K562 (cell line): ENCODE measurements around the gene AFF3. TPM values are rescaled to one million over a fixed set of nuclear protein-coding genes. Genes with fewer than 3 reads are reported as not detected.
A peak's percentile ranks its signal among the peaks of the same experiment; 100 is the strongest.

Experiments
- ATAC-seq: fragments of 200-7000 bp; cut with Tn5 transposase; 3 replicates; pipeline ENCODE4 v1.9.1; 2020; ENCODE audit warnings: moderate library complexity
- BruUV-seq: library from RNA; stranded (reverse); fragments of 400-500 nt; replicated peaks from 2 replicates; lab custom pipeline; 2021; lab: Mats Ljungman, UMichigan
- CTCF ChIA-PET: fragments of 300-600 bp; formaldehyde crosslinking; extraction: SDS; loops from one replicate; lab custom pipeline; 2021; ENCODE audit warnings: low intra/inter-chr PET ratio; lab: Yijun Ruan, JAX
- POLR2A ChIA-PET: fragments of 300-600, 350-650 bp; sonication (Branson Sonifier 250); formaldehyde crosslinking; extraction: SDS; loops from one replicate; lab custom pipeline; 2021; ENCODE audit warnings: antibody characterized with exemption, inconsistent platforms; lab: Yijun Ruan, JAX
- DNase-seq, 4 experiments: peaks; one replicate each; pipeline versions ENCODE4 v3.0.0 to v3.0.0-alpha.2; 2011 to 2018; ENCODE audit warnings: low spot score in 3 of 4, mixed read lengths in 3 of 4; ENCODE audit errors: extremely low read depth in 1 of 4
- FAIRE-seq: peaks from 2 replicates; lab custom pipeline; 2011; peaks lifted over from hg19 to GRCh38; lab: Jason Lieb, UNC
- H2AFZ ChIP-seq: 2 replicates; pipeline ENCODE4 v1.6.0; 2011; ENCODE audit warnings: low read depth, low read length, control low read depth, inconsistent platforms
- H3K27ac ChIP-seq: fragments of 200-600 bp; 3 replicates; pipeline ENCODE4 v1.8.0; 2011; ENCODE audit warnings: low read depth, mild to moderate bottlenecking, control low read depth, inconsistent platforms, low read length, moderate library complexity, mixed read lengths; ENCODE audit errors: extremely low read depth
- H3K27me3 ChIP-seq, 2 experiments: fragments of 300-600 bp in 1 of 2; 2 replicates in 1 of 2; 3 replicates in 1 of 2; pipeline versions ENCODE4 v1.6.0 to v1.8.0; 2011; ENCODE audit warnings: inconsistent platforms in 2 of 2, low read length in 2 of 2, mild to moderate bottlenecking in 1 of 2, mixed read lengths in 1 of 2, moderate library complexity in 1 of 2; ENCODE audit not compliant: control insufficient read depth in 2 of 2, insufficient read depth in 2 of 2
- H3K36me3 ChIP-seq: fragments of 300-600 bp; 3 replicates; pipeline ENCODE4 v1.8.0; 2011; ENCODE audit warnings: mild to moderate bottlenecking, low read length, inconsistent platforms; ENCODE audit not compliant: control insufficient read depth, insufficient read depth
- H3K4me1 ChIP-seq, 2 experiments: fragments of 200-600 bp in 1 of 2; replicated peaks in 1 of 2; 2 replicates in 1 of 2; 3 replicates in 1 of 2; pipeline versions ENCODE4 v1.5.1 to v1.8.0; 2011; ENCODE audit warnings: inconsistent platforms in 2 of 2, low read length in 2 of 2, mild to moderate bottlenecking in 1 of 2, mixed read lengths in 1 of 2, moderate library complexity in 1 of 2; ENCODE audit not compliant: control insufficient read depth in 2 of 2, insufficient read depth in 2 of 2
- H3K4me2 ChIP-seq: 2 replicates; pipeline ENCODE4 v1.6.1; 2011; ENCODE audit warnings: low read length, control low read depth, inconsistent platforms, mixed read lengths; ENCODE audit not compliant: insufficient read depth
- H3K4me3 ChIP-seq: fragments of 200-600 bp; sonication (generic), shearing (Covaris generic); 2 replicates; pipeline ENCODE4 v1.5.1; 2016; ENCODE audit warnings: control low read depth, inconsistent platforms
- H3K79me2 ChIP-seq: fragments of 200-600 bp; 3 replicates; pipeline ENCODE4 v1.8.0; 2011; ENCODE audit warnings: low read length, inconsistent platforms; ENCODE audit not compliant: control insufficient read depth, insufficient read depth
- H3K9ac ChIP-seq, 2 experiments: 2 replicates each; pipeline versions ENCODE4 v1.6.0 to v1.6.1; 2011; ENCODE audit warnings: low read depth in 2 of 2, low read length in 2 of 2, control low read depth in 1 of 2, inconsistent platforms in 1 of 2, mild to moderate bottlenecking in 1 of 2, mixed read lengths in 1 of 2; ENCODE audit not compliant: insufficient read depth in 1 of 2
- H3K9me1 ChIP-seq: one replicate; pipeline ENCODE4 v1.6.0; 2011; ENCODE audit warnings: inconsistent platforms, mild to moderate bottlenecking, low read length, moderate library complexity; ENCODE audit not compliant: control insufficient read depth, insufficient read depth
- H3K9me3 ChIP-seq: replicated peaks from 2 replicates; pipeline ENCODE4 v1.5.1; 2011; ENCODE audit warnings: low read depth, low read length, inconsistent platforms; ENCODE audit not compliant: control insufficient read depth, insufficient read depth
- H4K20me1 ChIP-seq: replicated peaks from 2 replicates; pipeline ENCODE4 v1.6.1; 2011; ENCODE audit warnings: low read length, inconsistent platforms, mixed read lengths; ENCODE audit not compliant: control insufficient read depth, insufficient read depth
- CHAMP1 ChIP-seq: fragments of 450-650 bp; IDR thresholded peaks from 2 replicates; pipeline ENCODE4 v1.6.1; 2016; ENCODE audit warnings: mild to moderate bottlenecking
- DACH1 ChIP-seq: fragments of 450-650 bp; IDR thresholded peaks from 2 replicates; pipeline ENCODE4 v1.6.1; 2018; ENCODE audit not compliant: partially characterized antibody
- ETV1 ChIP-seq: fragments of 450-650 bp; conservative IDR thresholded peaks from 2 replicates; pipeline ENCODE4 v1.6.1; 2016; ENCODE audit warnings: missing genetic modification characterization, control low read depth, low read depth, missing compliant biosample characterization
- GTF2F1 ChIP-seq: IDR thresholded peaks from 2 replicates; pipeline ENCODE4 v1.6.1; 2011; ENCODE audit warnings: low read depth, low read length, improper control_type of control experiment
- HSF4 ChIP-seq: fragments of 250-450 bp; sonication (Bioruptor Pico); IDR thresholded peaks from 2 replicates; pipeline ENCODE4 v2.1.2; 2022; ENCODE audit warnings: mild to moderate bottlenecking, moderate library complexity, borderline replicate concordance
- KDM4B ChIP-seq, 2 experiments: fragments of 450-650 bp in 1 of 2; sonication (generic) in 1 of 2; IDR thresholded peaks; 2 replicates each; pipeline ENCODE4 v1.6.1; 2016 to 2017; ENCODE audit warnings: borderline replicate concordance in 2 of 2, antibody characterized with exemption in 1 of 2, low read depth in 1 of 2, mild to moderate bottlenecking in 1 of 2
- KHSRP ChIP-seq: fragments of 450-650 bp; IDR thresholded peaks from 2 replicates; pipeline ENCODE4 v1.6.1; 2017
- MLX ChIP-seq, 2 experiments: fragments of 450-650 bp in 1 of 2; sonication (generic) in 1 of 2; formaldehyde crosslinking; conservative IDR thresholded peaks; 2 replicates each; pipeline versions ENCODE4 v1.4.0 to v1.8.1; 2020 to 2022; ENCODE audit warnings: mild to moderate bottlenecking in 1 of 2, missing genetic modification reagents in 1 of 2
- NONO ChIP-seq, 2 experiments: fragments of 200-400 bp in 1 of 2; fragments of 450-650 bp in 1 of 2; formaldehyde crosslinking in 1 of 2; IDR thresholded peaks; 2 replicates each; pipeline ENCODE4 v1.6.1; 2017; ENCODE audit warnings: low read depth in 2 of 2, mild to moderate bottlenecking in 2 of 2, moderate library complexity in 2 of 2, low read length in 1 of 2
- RHOXF2B ChIP-seq: fragments of 250-450 bp; sonication (Bioruptor Pico); conservative IDR thresholded peaks from 2 replicates; pipeline ENCODE4 v1.5.1; 2021
- SLC30A9 ChIP-seq: fragments of 250-450 bp; sonication (Bioruptor Pico); IDR thresholded peaks from 2 replicates; pipeline ENCODE4 v1.8.0; 2022; ENCODE audit warnings: mild to moderate bottlenecking, moderate library complexity
- THRAP3 ChIP-seq: fragments of 450-650 bp; IDR thresholded peaks from 2 replicates; pipeline ENCODE4 v1.6.1; 2016; ENCODE audit warnings: mild to moderate bottlenecking, inconsistent platforms, borderline replicate concordance
- ZNF280B ChIP-seq: fragments of 250-450 bp; sonication (Bioruptor Pico); IDR thresholded peaks from 2 replicates; pipeline ENCODE4 v1.5.1; 2021; ENCODE audit warnings: mild to moderate bottlenecking
- ZNF324 ChIP-seq: fragments of 250-450 bp; sonication (Bioruptor Pico); IDR thresholded peaks from 2 replicates; pipeline ENCODE4 v1.4.0; 2020; ENCODE audit warnings: mild to moderate bottlenecking
- ZNF586 ChIP-seq: fragments of 450-650 bp; formaldehyde crosslinking; conservative IDR thresholded peaks from 2 replicates; pipeline ENCODE4 v1.4.0; 2020; ENCODE audit warnings: mild to moderate bottlenecking, moderate library complexity
- ZNF699 ChIP-seq: fragments of 250-450 bp; sonication (Bioruptor Pico); IDR thresholded peaks from 2 replicates; pipeline ENCODE4 v1.8.0; 2021; ENCODE audit warnings: mild to moderate bottlenecking, moderate library complexity; ENCODE audit not compliant: insufficient replicate concordance
- WGBS: fragments of 100-300 bp; shearing (Covaris generic); methylation state at CpG from one replicate; pipeline ENCODE4 v1.1.6; 2016; ENCODE audit warnings: low coverage, mixed read lengths; ENCODE audit not compliant: insufficient coverage; ENCODE audit errors: missing lambda C conversion rate; 5-methylcytosine and 5-hydroxymethylcytosine counted together
- in situ Hi-C: fragments of 300-500 bp; cut with MboI; formaldehyde crosslinking; loops from 4 replicates; pipeline ENCODE4 v1.15.0; 2018; ENCODE audit warnings: inconsistent platforms, mixed read lengths
- intact Hi-C: fragments of 100-400 bp; cut with micrococcal nuclease; formaldehyde crosslinking; loops from 2 replicates; pipeline ENCODE4 v1.14.2; 2022
- polyA plus RNA-seq, 8 experiments: library from polyadenylated mRNA; depleted of rRNA in 4 of 8; stranded (reverse) in 5 of 8; unstranded in 3 of 8; fragments of >200 nt; fragmentation: Nextera tagmentation in 2 of 8; fragmentation: Illumina TruSeq in 1 of 8; extraction: Ambion mirVana in 2 of 8; extraction: Trizol in 1 of 8; gene quantifications; 2 replicates each; pipeline versions ENCODE4 v1.2.1 to v1.2.3, GENCODE V29; 2011 to 2014; ENCODE audit warnings: inconsistent platforms in 1 of 8, missing spikeins in 1 of 8
- total RNA-seq, 7 experiments: library from RNA; depleted of rRNA in 6 of 7; stranded (reverse); fragments of >200 nt in 6 of 7; fragmentation: Illumina TruSeq in 2 of 7; extraction: Trizol in 2 of 7; gene quantifications; 2 replicates each; pipeline versions ENCODE4 v1.2.1 to v1.2.3, GENCODE V29; 2011 to 2021; ENCODE audit warnings: low replicate concordance in 1 of 7

The AFF3 gene
- total and polyA plus RNA-seq, 9 of the 15 experiments (the other 6 are each of a cell fraction or from before 2014, with no cell fraction given), result 0.02 to 0.11 TPM; not detected in 7

GRCh38 chr2:99561804-99562203, 580.6 kb downstream of the AFF3 start (continued):
- TF ChIP-seq ZNF699, result no peak

- WGBS, result under 1% methylated on average over 17 of the region's 17 CpGs
- no peak overlapping the region for H3K27ac ChIP-seq
- TF ChIP-seq RHOXF2B (no peak), THRAP3 (no peak), GTF2F1 (no peak), CHAMP1 (0 out of 2 replicates have a peak, but pooled peaks have one; percentile 28), ETV1 (tag) (no peak), KHSRP (no peak), KDM4B (IDR thresholded peaks at IDR 0.05; ENCODE audit: borderline replicate concordance in 2 of 2, low read depth in 1 of 2) (no peak), DACH1 (no peak), ZNF280B (CRISPR knock-in tag) (no peak), SLC30A9 (CRISPR knock-in tag) (no peak), HSF4 (CRISPR knock-in tag) (no peak), MLX (CRISPR knock-in tag; conservative IDR thresholded peaks at IDR 0.05) (no peak), ZNF586 (CRISPR knock-in tag) (no peak), ZNF324 (CRISPR knock-in tag) (no peak), NONO (IDR thresholded peaks at IDR 0.05; ENCODE audit: low read depth in 2 of 2, low read length in 1 of 2) (no peak)
Observed at GRCh38 chr2:99559075-99559662, 583.2 kb downstream of the AFF3 start.

More at GRCh38 chr2:99559075-99559662, 583.2 kb downstream of the AFF3 start:
- Histone ChIP-seq H3K9ac (no peak overlapping the region), H2AFZ (no peak overlapping the region), H3K27me3 (peaks cover 9 to 36% of the 10 kb centered on the region in 2 experiments; a peak in 4 of 5 replicates), H3K9me3 (no peaks in the 10 kb centered on the region), H3K4me3 (no peak overlapping the region), H3K79me2 (no peaks in the 10 kb centered on the region), H3K4me2 (no peak overlapping the region), H3K4me1 (peaks cover 0 to 3% of the 10 kb centered on the region in 2 experiments; a peak in 1 of 5 replicates), H4K20me1 (no peaks in the 10 kb centered on the region), H3K9me1 (no peaks in the 10 kb centered on the region), H3K36me3 (no peaks in the 10 kb centered on the region)
- ChIA-PET CTCF (interaction anchor here (0.6 to 2.4 kb wide), 11 partner anchors 59 to 822 kb away, joined by 3 to 11 read pairs (median 3); no protein-coding TSS in a partner anchor), POLR2A (no interaction called here)
- in situ Hi-C loops (loop anchor here (25.0 kb wide), 2 partner anchors 253 to 828 kb away; no protein-coding TSS in a partner anchor), intact Hi-C loops (loop anchor here (1.0 to 10.0 kb wide), 6 partner anchors 56 to 701 kb away; no protein-coding TSS in a partner anchor)
- peak; percentile 94 for FAIRE-seq
- peak; percentile 76 to 86 (median 85) for DNase-seq
- BruUV-seq, result no TSS peak
- ATAC-seq, result peak; percentile 99
